GM12865 (cell line): ENCODE results near the gene FILIP1L.

ENCODE experiments used
- DNase-seq: peaks from one replicate; pipeline ENCODE4 v3.0.0; 2010; ENCODE audit warnings: low read depth
- H3K4me3 ChIP-seq: 2 replicates; pipeline ENCODE4 v1.5.1; 2011; ENCODE audit warnings: mild to moderate bottlenecking, low read depth, low read length, control low read depth
- CTCF ChIP-seq: IDR thresholded peaks from 2 replicates; pipeline ENCODE4 v1.5.1; 2011; ENCODE audit warnings: low read length, control low read depth, low read depth, inconsistent platforms; ENCODE audit not compliant: insufficient read depth; ENCODE audit errors: missing control alignments

Gene FILIP1L

GRCh38 chr3:99966662-99967416 lies 147.5 kb downstream of the FILIP1L start:
- no peak overlapping the region for H3K4me3 ChIP-seq
- TF ChIP-seq CTCF, result no peak
- DNase-seq, result no peak

- no peak for DNase-seq
Measured at GRCh38 chr3:99965681-99966408, 148.5 kb downstream of the FILIP1L start.

GRCh38 chr3:99965077-99965476 lies 149.2 kb downstream of the FILIP1L start:
- no peak overlapping the region for H3K4me3 ChIP-seq
- no peak for DNase-seq
- TF ChIP-seq CTCF, result no peak

More at GRCh38 chr3:99965681-99966408, 148.5 kb downstream of the FILIP1L start:
- TF ChIP-seq CTCF, result no peak
- no peak overlapping the region for H3K4me3 ChIP-seq

- no peak for TF ChIP-seq CTCF
- DNase-seq, result no peak
- no peak overlapping the region for H3K4me3 ChIP-seq
Measured at GRCh38 chr3:99962703-99963102, 151.6 kb downstream of the FILIP1L start.

- no peak overlapping the region for H3K4me3 ChIP-seq
- DNase-seq, result no peak
- TF ChIP-seq CTCF, result no peak
Measured at GRCh38 chr3:99961756-99962515, 152.4 kb downstream of the FILIP1L start.

- H3K4me3 ChIP-seq, result no peak overlapping the region
- TF ChIP-seq CTCF, result no peak
- DNase-seq, result no peak
Measured at GRCh38 chr3:99960941-99961340, 153.4 kb downstream of the FILIP1L start.
